ENCODE measurements around the gene MAST2.

MAST2 gene

DNA sequence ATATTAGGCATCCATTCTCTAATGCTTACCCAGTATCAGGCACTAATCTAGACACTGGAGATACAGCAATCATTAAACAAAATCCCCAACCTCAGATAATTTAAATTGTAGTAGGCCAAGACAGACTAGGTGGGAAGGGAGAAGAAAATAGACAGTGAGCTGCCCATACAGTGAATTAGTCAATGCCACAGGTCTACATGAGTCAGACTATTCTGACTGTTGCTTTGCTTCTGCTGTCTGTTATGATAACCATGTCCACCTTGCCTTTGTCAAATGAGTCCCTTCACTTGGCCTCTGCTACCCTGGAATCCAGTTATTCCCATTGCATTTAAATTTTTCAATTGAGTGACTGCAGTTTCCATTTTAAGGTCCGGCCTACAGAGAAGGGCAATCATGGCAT is 269.6 kb downstream of the MAST2 start (continued):
- no peak for TF ChIP-seq TSHZ2 (CRISPR knock-in tag; IDR thresholded peaks at IDR 0.05)
- no peak for TF ChIP-seq PATZ1 (CRISPR knock-in tag; IDR thresholded peaks at IDR 0.05; ENCODE audit: borderline replicate concordance)

DNA sequence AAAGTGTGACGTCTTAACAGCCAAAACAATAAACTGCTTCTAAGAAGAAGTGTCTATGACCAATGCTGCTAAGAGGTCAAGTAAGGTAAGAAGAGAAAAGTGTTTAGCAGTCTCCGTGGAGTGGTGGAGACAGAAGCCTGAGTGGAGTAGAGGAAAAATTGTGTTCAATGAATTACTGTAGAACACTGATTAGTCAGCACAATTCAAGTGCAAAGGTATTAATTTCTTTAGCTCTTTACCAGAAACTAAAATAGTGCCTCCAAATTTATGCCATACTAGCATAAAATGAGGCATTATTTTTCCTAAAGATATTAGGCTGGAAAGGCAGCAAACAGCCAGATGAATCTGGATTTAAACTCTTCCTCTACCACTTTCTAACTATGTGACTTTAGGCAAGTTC is 272.9 kb downstream of the MAST2 start:
- ATAC-seq = no peak
- TF ChIP-seq TCF4 (CRISPR knock-in tag; IDR thresholded peaks at IDR 0.05; ENCODE audit: borderline replicate concordance) = no peak
- no peak for TF ChIP-seq CSDC2 (CRISPR knock-in tag; IDR thresholded peaks at IDR 0.05)
- TF ChIP-seq ZNF70 (CRISPR knock-in tag; IDR thresholded peaks at IDR 0.05) = no peak

DNA sequence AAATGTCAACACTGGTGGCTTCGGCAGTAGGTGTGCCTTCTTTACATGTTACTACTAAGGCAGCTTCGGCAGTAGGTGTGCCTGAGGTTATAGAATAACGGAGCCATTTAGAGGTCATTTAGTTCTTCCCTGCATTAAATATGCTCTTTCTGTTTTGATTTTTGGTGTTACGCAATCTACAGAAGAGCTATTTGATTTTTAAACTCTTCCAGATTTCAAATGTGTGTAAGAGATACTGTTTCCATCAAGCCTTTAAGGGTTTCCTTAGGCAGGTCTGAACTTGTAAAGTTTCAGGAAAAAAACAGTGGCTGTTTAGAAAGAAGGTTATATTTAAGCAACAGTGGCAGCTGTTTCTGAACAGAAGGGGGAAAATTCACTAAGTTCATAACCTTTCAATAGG is 274.2 kb downstream of the MAST2 start:
- no peak for TF ChIP-seq OSR1 (CRISPR knock-in tag; IDR thresholded peaks at IDR 0.05)
- no peak for TF ChIP-seq ZC3H10 (CRISPR knock-in tag; IDR thresholded peaks at IDR 0.05)
- TF ChIP-seq GLIS3 (CRISPR knock-in tag; IDR thresholded peaks at IDR 0.05) = no peak
- no peak for TF ChIP-seq PPARA (CRISPR knock-in tag; IDR thresholded peaks at IDR 0.05; ENCODE audit: borderline replicate concordance)
- no peak for TF ChIP-seq CSDC2 (CRISPR knock-in tag; IDR thresholded peaks at IDR 0.05)
- TF ChIP-seq, protein P1, sequence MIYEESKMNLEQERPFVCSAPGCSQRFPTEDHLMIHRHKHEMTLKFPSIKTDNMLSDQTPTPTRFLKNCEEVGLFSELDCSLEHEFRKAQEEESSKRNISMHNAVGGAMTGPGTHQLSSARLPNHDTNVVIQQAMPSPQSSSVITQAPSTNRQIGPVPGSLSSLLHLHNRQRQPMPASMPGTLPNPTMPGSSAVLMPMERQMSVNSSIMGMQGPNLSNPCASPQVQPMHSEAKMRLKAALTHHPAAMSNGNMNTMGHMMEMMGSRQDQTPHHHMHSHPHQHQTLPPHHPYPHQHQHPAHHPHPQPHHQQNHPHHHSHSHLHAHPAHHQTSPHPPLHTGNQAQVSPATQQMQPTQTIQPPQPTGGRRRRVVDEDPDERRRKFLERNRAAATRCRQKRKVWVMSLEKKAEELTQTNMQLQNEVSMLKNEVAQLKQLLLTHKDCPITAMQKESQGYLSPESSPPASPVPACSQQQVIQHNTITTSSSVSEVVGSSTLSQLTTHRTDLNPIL (CRISPR knock-in tag; IDR thresholded peaks at IDR 0.05; ENCODE audit: low read depth) = no peak
- no peak for TF ChIP-seq ZNF8 (CRISPR knock-in tag; IDR thresholded peaks at IDR 0.05)
- no peak for TF ChIP-seq POU6F1 (CRISPR knock-in tag; IDR thresholded peaks at IDR 0.05; ENCODE audit: borderline replicate concordance, low read depth)
- no peak for TF ChIP-seq ARNTL (CRISPR knock-in tag; IDR thresholded peaks at IDR 0.05; ENCODE audit: borderline replicate concordance, low read depth)
- TF ChIP-seq ZNF565 (CRISPR knock-in tag; conservative IDR thresholded peaks at IDR 0.05; ENCODE audit: low read depth) = no peak
- no peak for TF ChIP-seq ESRRG (CRISPR knock-in tag; IDR thresholded peaks at IDR 0.05)
- TF ChIP-seq PATZ1 (CRISPR knock-in tag; IDR thresholded peaks at IDR 0.05; ENCODE audit: borderline replicate concordance) = no peak
- no peak for ATAC-seq

GRCh38 chr1:46080257-46080656 is 276.8 kb downstream of the MAST2 start:
- no peak for ATAC-seq
- TF ChIP-seq SNAI2 (CRISPR knock-in tag; IDR thresholded peaks at IDR 0.05) = no peak
- TF ChIP-seq ZFP30 (CRISPR knock-in tag; IDR thresholded peaks at IDR 0.05) = no peak
- no peak for TF ChIP-seq GLIS3 (CRISPR knock-in tag; IDR thresholded peaks at IDR 0.05)
- TF ChIP-seq ARNTL (CRISPR knock-in tag; IDR thresholded peaks at IDR 0.05; ENCODE audit: borderline replicate concordance, low read depth) = no peak
- TF ChIP-seq RARB (CRISPR knock-in tag; IDR thresholded peaks at IDR 0.05) = no peak
- TF ChIP-seq, protein P2, sequence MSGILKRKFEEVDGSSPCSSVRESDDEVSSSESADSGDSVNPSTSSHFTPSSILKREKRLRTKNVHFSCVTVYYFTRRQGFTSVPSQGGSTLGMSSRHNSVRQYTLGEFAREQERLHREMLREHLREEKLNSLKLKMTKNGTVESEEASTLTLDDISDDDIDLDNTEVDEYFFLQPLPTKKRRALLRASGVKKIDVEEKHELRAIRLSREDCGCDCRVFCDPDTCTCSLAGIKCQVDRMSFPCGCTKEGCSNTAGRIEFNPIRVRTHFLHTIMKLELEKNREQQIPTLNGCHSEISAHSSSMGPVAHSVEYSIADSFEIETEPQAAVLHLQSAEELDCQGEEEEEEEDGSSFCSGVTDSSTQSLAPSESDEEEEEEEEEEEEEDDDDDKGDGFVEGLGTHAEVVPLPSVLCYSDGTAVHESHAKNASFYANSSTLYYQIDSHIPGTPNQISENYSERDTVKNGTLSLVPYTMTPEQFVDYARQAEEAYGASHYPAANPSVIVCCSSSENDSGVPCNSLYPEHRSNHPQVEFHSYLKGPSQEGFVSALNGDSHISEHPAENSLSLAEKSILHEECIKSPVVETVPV (CRISPR knock-in tag; IDR thresholded peaks at IDR 0.05) = no peak
- no peak for TF ChIP-seq POU6F1 (CRISPR knock-in tag; IDR thresholded peaks at IDR 0.05; ENCODE audit: borderline replicate concordance, low read depth)
- no peak for TF ChIP-seq ZC3H10 (CRISPR knock-in tag; IDR thresholded peaks at IDR 0.05)
- no peak for TF ChIP-seq TSHZ2 (CRISPR knock-in tag; IDR thresholded peaks at IDR 0.05)
- no peak for TF ChIP-seq PPARA (CRISPR knock-in tag; IDR thresholded peaks at IDR 0.05; ENCODE audit: borderline replicate concordance)
- TF ChIP-seq TOX (CRISPR knock-in tag; IDR thresholded peaks at IDR 0.05; ENCODE audit: borderline replicate concordance) = no peak
- TF ChIP-seq ZNF565 (CRISPR knock-in tag; conservative IDR thresholded peaks at IDR 0.05; ENCODE audit: low read depth) = no peak

Data from SK-N-SH treated with all-trans-retinoic acid at 6 μM for 48 hours (cell line).